Tibial nerve (tissue), 4 donors: ENCODE data around the gene GSC2. TPM values are rescaled to one million over a fixed set of nuclear protein-coding genes. Genes with fewer than 3 reads are reported as not detected.

Experiments
- DNase-seq, 2 donors: peaks; one replicate each; pipeline ENCODE4 v3.0.0-alpha.2; 2019; ENCODE audit warnings: low spot score in 2 of 2
- H3K27ac ChIP-seq, 4 donors: fragments of 200-600 bp; sonication (generic) in 3 of 4; one replicate each; pipeline ENCODE4 v1.5.1; 2017 to 2019; ENCODE audit warnings: mild to moderate bottlenecking in 1 of 4
- H3K27me3 ChIP-seq, 2 donors: fragments of 200-600 bp; sonication (generic) in 1 of 2; one replicate each; pipeline versions ENCODE4 v1.5.1 to v1.6.0; 2017 to 2019
- H3K36me3 ChIP-seq, 3 donors: fragments of 200-600 bp; sonication (generic); one replicate each; pipeline ENCODE4 v1.5.1; 2018 to 2019
- H3K4me1 ChIP-seq, 4 donors: fragments of 200-600 bp; sonication (generic) in 3 of 4; one replicate each; pipeline ENCODE4 v1.5.1; 2017 to 2019
- H3K4me3 ChIP-seq, 4 donors: fragments of 200-600 bp; sonication (generic) in 3 of 4; one replicate each; pipeline ENCODE4 v1.5.1; 2017 to 2019; ENCODE audit warnings: mild to moderate bottlenecking in 1 of 4, moderate library complexity in 1 of 4
- H3K9me3 ChIP-seq, 4 donors: fragments of 200-600 bp; sonication (generic) in 3 of 4; one replicate each; pipeline ENCODE4 v1.5.1; 2017 to 2019
- EP300 ChIP-seq, 2 donors: sonication (generic); formaldehyde crosslinking; IDR thresholded peaks; one replicate each; pipeline ENCODE4 v1.6.1; 2017; ENCODE audit warnings: antibody characterized with exemption in 2 of 2, mild to moderate bottlenecking in 1 of 2
- POLR2A ChIP-seq, 2 donors: fragments of 450-650 bp; IDR thresholded peaks; one replicate each; pipeline ENCODE4 v1.6.1; 2017; ENCODE audit warnings: antibody characterized with exemption in 2 of 2, mild to moderate bottlenecking in 2 of 2, moderate library complexity in 2 of 2
- WGBS, 2 donors: methylation state at CpG; one replicate each; pipeline ENCODE4 v1.1.5; 2018; 5-methylcytosine and 5-hydroxymethylcytosine counted together
- total RNA-seq, 4 donors: library from RNA; depleted of rRNA; stranded (reverse); fragments of >200 nt; gene quantifications; one replicate each; pipeline ENCODE4 v1.1.0, GENCODE V29; 2016
- TF ChIP-seq, protein P1 (sequence below), 5 experiments: fragments of 200-600 bp in 3 of 5; fragments of 450-650 bp in 2 of 5; sonication (generic) in 3 of 5; IDR thresholded peaks; one replicate each; pipeline ENCODE4 v1.5.1; 2016 to 2019; ENCODE audit warnings: antibody characterized with exemption in 5 of 5, mild to moderate bottlenecking in 3 of 5, moderate library complexity in 2 of 5

GSC2 gene
- total RNA-seq, 4 donors from 2014 or later, result not detected

DNA sequence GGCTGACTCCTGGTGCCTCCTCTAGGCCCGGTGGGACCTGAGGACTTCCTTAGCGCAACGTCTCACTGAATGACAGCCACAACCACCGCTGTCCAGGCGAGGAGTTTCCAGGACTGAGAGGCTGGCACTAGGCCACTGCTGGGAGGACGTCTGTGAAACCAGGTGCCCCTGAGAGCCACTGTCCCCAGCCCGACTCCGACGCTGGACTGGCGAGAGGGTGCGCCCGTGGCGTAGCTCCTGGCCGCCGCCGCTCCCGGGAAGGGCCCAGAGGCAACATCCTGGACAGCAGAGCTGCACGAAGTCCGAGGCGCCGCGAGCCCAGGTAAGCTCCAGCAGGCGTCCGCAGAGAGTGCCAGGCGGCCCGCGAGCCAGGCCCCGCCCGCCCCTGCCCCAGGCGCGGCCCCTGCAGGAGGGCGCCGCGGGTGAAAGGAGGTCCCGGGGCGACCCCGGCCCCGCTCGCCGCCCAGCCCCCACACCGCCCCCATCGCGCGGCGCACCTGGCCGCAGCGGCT, 28.4 kb downstream of the GSC2 start:
- Histone ChIP-seq H3K4me3 (peak overlapping the region; percentile 71 to 93 (median 79)), H3K27me3 (no peaks in the 10 kb centered on the region), H3K9me3 (no peaks in the 10 kb centered on the region), H3K36me3 (no peaks in the 10 kb centered on the region), H3K27ac (peak overlapping the region; percentile 72 to 95 (median 92)), H3K4me1 (peaks cover 0 to 55% (median 40%) of the 10 kb centered on the region in 4 donors)
- TF ChIP-seq EP300 (IDR thresholded peaks at IDR 0.05) (no peak), POLR2A (IDR thresholded peaks at IDR 0.05) (no peak)
- TF ChIP-seq, protein P1, sequence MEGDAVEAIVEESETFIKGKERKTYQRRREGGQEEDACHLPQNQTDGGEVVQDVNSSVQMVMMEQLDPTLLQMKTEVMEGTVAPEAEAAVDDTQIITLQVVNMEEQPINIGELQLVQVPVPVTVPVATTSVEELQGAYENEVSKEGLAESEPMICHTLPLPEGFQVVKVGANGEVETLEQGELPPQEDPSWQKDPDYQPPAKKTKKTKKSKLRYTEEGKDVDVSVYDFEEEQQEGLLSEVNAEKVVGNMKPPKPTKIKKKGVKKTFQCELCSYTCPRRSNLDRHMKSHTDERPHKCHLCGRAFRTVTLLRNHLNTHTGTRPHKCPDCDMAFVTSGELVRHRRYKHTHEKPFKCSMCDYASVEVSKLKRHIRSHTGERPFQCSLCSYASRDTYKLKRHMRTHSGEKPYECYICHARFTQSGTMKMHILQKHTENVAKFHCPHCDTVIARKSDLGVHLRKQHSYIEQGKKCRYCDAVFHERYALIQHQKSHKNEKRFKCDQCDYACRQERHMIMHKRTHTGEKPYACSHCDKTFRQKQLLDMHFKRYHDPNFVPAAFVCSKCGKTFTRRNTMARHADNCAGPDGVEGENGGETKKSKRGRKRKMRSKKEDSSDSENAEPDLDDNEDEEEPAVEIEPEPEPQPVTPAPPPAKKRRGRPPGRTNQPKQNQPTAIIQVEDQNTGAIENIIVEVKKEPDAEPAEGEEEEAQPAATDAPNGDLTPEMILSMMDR (IDR thresholded peaks at IDR 0.05), result no peak
- 0% methylated on average over 10 to 18 of the region's 47 CpGs for WGBS, 2 donors
- DNase-seq, result peak; percentile 21 to 26

DNA sequence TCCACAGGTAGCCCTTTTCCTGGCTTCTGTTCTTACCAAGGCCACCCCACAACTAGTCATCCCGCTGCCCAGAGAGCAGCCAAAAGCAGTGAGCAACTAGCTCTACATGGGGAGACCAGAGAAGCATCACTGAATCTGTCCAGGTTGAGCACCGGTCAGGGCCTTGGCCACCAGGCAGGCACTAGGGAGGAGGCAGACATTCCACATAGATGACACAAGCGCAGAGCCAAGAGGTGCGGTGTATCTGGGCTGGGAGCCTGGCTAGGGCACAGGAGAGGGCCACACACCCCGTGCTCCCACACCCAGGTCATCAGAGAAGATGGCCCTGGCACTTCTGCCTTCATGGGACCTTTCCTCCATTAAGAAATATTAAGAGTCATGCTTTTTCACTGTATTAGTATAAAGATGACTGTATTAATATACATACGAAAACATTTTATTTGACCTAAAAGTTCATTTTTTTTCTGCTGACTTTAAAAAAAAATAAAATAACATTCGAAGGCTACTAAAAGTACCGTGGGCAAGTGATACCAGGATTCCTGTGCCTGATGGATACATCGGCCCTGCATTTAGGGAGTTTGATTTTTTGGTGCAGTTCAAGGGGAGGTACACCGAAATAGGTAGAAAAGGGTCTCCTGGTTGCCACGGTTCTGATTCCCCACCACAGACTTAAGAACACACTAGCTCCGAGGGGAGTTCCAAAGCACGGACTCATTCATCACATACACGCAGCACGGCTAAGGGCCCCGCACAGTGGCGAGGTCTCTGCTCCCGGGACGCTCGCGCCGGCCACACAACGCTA, 29.1 kb downstream of the GSC2 start:
- Histone ChIP-seq H3K27me3 (no peaks in the 10 kb centered on the region), H3K4me3 (peak overlapping the region; percentile 71 to 93 (median 79)), H3K36me3 (no peaks in the 10 kb centered on the region), H3K9me3 (no peaks in the 10 kb centered on the region), H3K27ac (peak overlapping the region; percentile 72 to 95 (median 92)), H3K4me1 (peaks cover 0 to 62% (median 43%) of the 10 kb centered on the region in 4 donors)
- no peak for DNase-seq
- 20 to 30% methylated on average over 14 to 23 of the region's 23 CpGs for WGBS, 2 donors
- no peak for TF ChIP-seq EP300 (IDR thresholded peaks at IDR 0.05)
- no peak for TF ChIP-seq POLR2A (IDR thresholded peaks at IDR 0.05)
- TF ChIP-seq, protein P1 (IDR thresholded peaks at IDR 0.05), result no peak

- DNase-seq, result no peak
- peaks cover 0 to 73% (median 50%) of the 10 kb centered on the region in 4 donors for H3K4me1 ChIP-seq
- H3K27me3 ChIP-seq, result no peaks in the 10 kb centered on the region
- WGBS, 2 donors, result 84 to 85% methylated on average over 8 of the region's 8 CpGs
- H3K27ac ChIP-seq, result no peak overlapping the region
- TF ChIP-seq, protein P1 (IDR thresholded peaks at IDR 0.05), result no peak
- TF ChIP-seq EP300 (IDR thresholded peaks at IDR 0.05), result no peak
- TF ChIP-seq POLR2A (IDR thresholded peaks at IDR 0.05), result no peak
- H3K9me3 ChIP-seq, result no peaks in the 10 kb centered on the region
- H3K4me3 ChIP-seq, result no peak overlapping the region
- H3K36me3 ChIP-seq, result no peaks in the 10 kb centered on the region
Observed at GRCh38 chr22:19119949-19120348, 30.1 kb downstream of the GSC2 start.

DNA sequence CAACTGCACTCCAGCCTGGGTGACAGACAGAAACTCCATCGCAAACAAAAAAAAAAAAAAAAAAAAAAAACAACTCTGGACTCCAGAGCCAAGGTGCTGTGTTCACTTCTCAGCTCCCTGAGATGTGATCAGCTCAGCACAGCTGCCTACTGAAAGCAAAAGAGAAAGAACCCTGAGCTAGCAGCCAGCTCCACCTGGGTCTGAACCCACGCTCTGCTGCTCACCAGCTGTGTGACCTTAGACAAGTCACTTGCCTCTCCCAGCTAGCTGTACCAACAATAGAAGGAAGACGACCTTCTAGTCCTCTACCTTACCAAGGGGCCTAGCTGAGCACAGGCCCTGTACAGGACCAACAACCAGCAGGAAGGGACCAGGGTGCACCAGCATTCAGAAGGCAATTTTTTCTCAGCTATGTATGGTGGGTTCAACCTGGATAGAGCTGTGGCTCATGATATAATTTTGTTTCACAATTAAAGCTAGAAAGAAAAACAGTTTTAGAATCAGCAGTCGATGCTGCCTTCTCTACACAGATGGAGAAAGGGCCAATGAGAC, 31.7 kb downstream of the GSC2 start:
- TF ChIP-seq, protein P1 (IDR thresholded peaks at IDR 0.05), result no peak
- TF ChIP-seq POLR2A (IDR thresholded peaks at IDR 0.05), result no peak
- Histone ChIP-seq H3K9me3 (no peaks in the 10 kb centered on the region), H3K27ac (no peak overlapping the region), H3K27me3 (no peaks in the 10 kb centered on the region), H3K4me1 (peaks cover 0 to 81% (median 55%) of the 10 kb centered on the region in 4 donors), H3K4me3 (no peak overlapping the region), H3K36me3 (no peaks in the 10 kb centered on the region)
- 84 to 88% methylated on average over 4 of the region's 4 CpGs for WGBS, 2 donors
- no peak for DNase-seq

DNA sequence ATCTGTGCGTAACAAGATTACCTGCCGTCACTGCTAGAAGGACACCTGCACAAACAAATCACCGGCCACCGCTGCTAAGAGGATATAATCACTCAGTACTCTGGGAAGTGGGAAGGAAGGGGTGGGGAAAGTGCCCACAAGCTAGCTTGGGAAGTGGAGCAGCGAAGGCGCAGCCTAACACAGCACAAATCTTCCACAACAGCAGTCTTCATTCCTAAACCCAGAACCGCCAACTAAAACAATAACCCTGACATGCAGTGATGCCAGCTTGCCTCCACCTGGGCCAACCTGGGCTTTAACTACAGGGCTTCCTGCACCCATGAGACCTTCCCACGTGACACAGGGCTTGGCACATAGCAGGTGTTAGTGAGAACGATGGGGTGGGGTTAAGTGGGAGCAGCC, 33.0 kb downstream of the GSC2 start:
- no peaks in the 10 kb centered on the region for H3K36me3 ChIP-seq
- H3K9me3 ChIP-seq, result no peaks in the 10 kb centered on the region
- H3K27me3 ChIP-seq, result no peaks in the 10 kb centered on the region
- no peak overlapping the region for H3K4me3 ChIP-seq
- DNase-seq, result no peak
- H3K4me1 ChIP-seq, result peaks cover 0 to 84% (median 49%) of the 10 kb centered on the region in 4 donors
- TF ChIP-seq EP300 (IDR thresholded peaks at IDR 0.05) (no peak), POLR2A (IDR thresholded peaks at IDR 0.05) (no peak)
- TF ChIP-seq, protein P1 (IDR thresholded peaks at IDR 0.05), result no peak
- no peak overlapping the region for H3K27ac ChIP-seq
- 74 to 78% methylated on average over 9 of the region's 9 CpGs for WGBS, 2 donors
